Subcutaneous abdominal adipose tissue (tissue), 5 donors: ENCODE results near the gene NELL1.

Source experiments
- H3K27ac ChIP-seq: one replicate; pipeline ENCODE4 v1.7.0; 2013; ENCODE audit warnings: low read depth, mild to moderate bottlenecking, inconsistent platforms, low read length, moderate library complexity
- H3K27me3 ChIP-seq, 5 donors: one replicate each; pipeline ENCODE4 v1.7.0; 2013; ENCODE audit warnings: low read length in 5 of 5, inconsistent platforms in 1 of 5; ENCODE audit not compliant: control insufficient read depth in 5 of 5, insufficient read depth in 4 of 5
- H3K36me3 ChIP-seq, 5 donors: one replicate each; pipeline ENCODE4 v1.7.0; 2013; ENCODE audit warnings: low read length in 5 of 5; ENCODE audit not compliant: control insufficient read depth in 5 of 5, insufficient read depth in 5 of 5
- H3K4me1 ChIP-seq, 5 donors: one replicate each; pipeline ENCODE4 v1.7.0; 2013; ENCODE audit warnings: low read length in 5 of 5, mild to moderate bottlenecking in 3 of 5, moderate library complexity in 1 of 5; ENCODE audit not compliant: control insufficient read depth in 5 of 5, insufficient read depth in 5 of 5
- H3K4me3 ChIP-seq, 5 donors: one replicate each; pipeline ENCODE4 v1.7.0; 2013; ENCODE audit warnings: low read length in 5 of 5, low read depth in 1 of 5
- H3K9ac ChIP-seq, 5 donors: one replicate each; pipeline ENCODE4 v1.7.0; 2013; ENCODE audit warnings: low read length in 5 of 5, mild to moderate bottlenecking in 4 of 5, moderate library complexity in 3 of 5
- H3K9me3 ChIP-seq, 5 donors: one replicate each; pipeline ENCODE4 v1.7.0; 2013; ENCODE audit warnings: low read length in 5 of 5; ENCODE audit not compliant: control insufficient read depth in 5 of 5
- donor health status: healthy.
- donor health status: healthy.
- donor health status: healthy.
- donor health status: healthy.
- donor health status: healthy.

NELL1 gene

GRCh38 chr11:21104641-21105040 is 435.3 kb downstream of the NELL1 start:
- no peaks in the 10 kb centered on the region for H3K27me3 ChIP-seq
- H3K4me1 ChIP-seq = no peaks in the 10 kb centered on the region
- H3K36me3 ChIP-seq = no peaks in the 10 kb centered on the region
- H3K9ac ChIP-seq = no peak overlapping the region
- peaks cover 3 to 11% (median 8%) of the 10 kb centered on the region in 5 donors for H3K9me3 ChIP-seq
- no peak overlapping the region for H3K4me3 ChIP-seq
- no peak overlapping the region for H3K27ac ChIP-seq

GRCh38 chr11:21105196-21105917 is 436.0 kb downstream of the NELL1 start:
- H3K9ac ChIP-seq = no peak overlapping the region
- H3K36me3 ChIP-seq = no peaks in the 10 kb centered on the region
- H3K27ac ChIP-seq = no peak overlapping the region

GRCh38 chr11:21109341-21109740 is 440.0 kb downstream of the NELL1 start:
- Histone ChIP-seq H3K4me1 (no peaks in the 10 kb centered on the region), H3K36me3 (no peaks in the 10 kb centered on the region), H3K27ac (no peak overlapping the region), H3K27me3 (no peaks in the 10 kb centered on the region), H3K9me3 (peaks cover 3 to 10% (median 8%) of the 10 kb centered on the region in 5 donors), H3K4me3 (no peak overlapping the region), H3K9ac (no peak overlapping the region)

More at GRCh38 chr11:21105196-21105917, 436.0 kb downstream of the NELL1 start:
- H3K9me3 ChIP-seq = peaks cover 3 to 10% (median 8%) of the 10 kb centered on the region in 5 donors
- H3K27me3 ChIP-seq = no peaks in the 10 kb centered on the region
- H3K4me1 ChIP-seq = no peaks in the 10 kb centered on the region
- H3K4me3 ChIP-seq = no peak overlapping the region

- Histone ChIP-seq H3K9ac (no peak overlapping the region), H3K9me3 (peaks cover 0 to under 1% (median 0%) of the 10 kb centered on the region in 5 donors), H3K36me3 (no peaks in the 10 kb centered on the region), H3K27ac (no peak overlapping the region), H3K4me3 (no peak overlapping the region), H3K4me1 (no peaks in the 10 kb centered on the region), H3K27me3 (no peaks in the 10 kb centered on the region)
Measured at GRCh38 chr11:21110415-21110814, 441.0 kb downstream of the NELL1 start.

GRCh38 chr11:21113876-21114275 is 444.5 kb downstream of the NELL1 start:
- Histone ChIP-seq H3K36me3 (no peaks in the 10 kb centered on the region), H3K4me3 (no peak overlapping the region), H3K4me1 (no peaks in the 10 kb centered on the region), H3K27ac (no peak overlapping the region), H3K9ac (no peak overlapping the region), H3K27me3 (no peaks in the 10 kb centered on the region), H3K9me3 (no peaks in the 10 kb centered on the region)

GRCh38 chr11:21116009-21116408 is 446.6 kb downstream of the NELL1 start:
- H3K9me3 ChIP-seq = no peaks in the 10 kb centered on the region
- H3K27ac ChIP-seq = no peak overlapping the region
- no peaks in the 10 kb centered on the region for H3K4me1 ChIP-seq
- no peak overlapping the region for H3K9ac ChIP-seq
- no peaks in the 10 kb centered on the region for H3K36me3 ChIP-seq
- no peak overlapping the region for H3K4me3 ChIP-seq
- no peaks in the 10 kb centered on the region for H3K27me3 ChIP-seq

- H3K27ac ChIP-seq = no peak overlapping the region
- no peaks in the 10 kb centered on the region for H3K9me3 ChIP-seq
- H3K9ac ChIP-seq = no peak overlapping the region
- H3K36me3 ChIP-seq = no peaks in the 10 kb centered on the region
- H3K4me3 ChIP-seq = no peak overlapping the region
- H3K27me3 ChIP-seq = no peaks in the 10 kb centered on the region
- no peaks in the 10 kb centered on the region for H3K4me1 ChIP-seq
Measured at GRCh38 chr11:21119411-21119810, 450.0 kb downstream of the NELL1 start.

GRCh38 chr11:21121991-21122390 is 452.6 kb downstream of the NELL1 start:
- Histone ChIP-seq H3K4me3 (no peak overlapping the region), H3K9ac (no peak overlapping the region), H3K9me3 (no peaks in the 10 kb centered on the region), H3K27me3 (no peaks in the 10 kb centered on the region), H3K36me3 (no peaks in the 10 kb centered on the region), H3K4me1 (no peaks in the 10 kb centered on the region), H3K27ac (no peak overlapping the region)

- Histone ChIP-seq H3K4me3 (no peak overlapping the region), H3K9ac (no peak overlapping the region), H3K9me3 (no peaks in the 10 kb centered on the region)
Measured at GRCh38 chr11:21122523-21122922, 453.1 kb downstream of the NELL1 start.

GRCh38 chr11:21132146-21132720 is 462.8 kb downstream of the NELL1 start:
- Histone ChIP-seq H3K36me3 (no peaks in the 10 kb centered on the region), H3K4me1 (no peaks in the 10 kb centered on the region), H3K9me3 (peaks cover 0 to 4% (median 0%) of the 10 kb centered on the region in 5 donors), H3K4me3 (no peak overlapping the region), H3K27me3 (no peaks in the 10 kb centered on the region), H3K27ac (no peak overlapping the region), H3K9ac (no peak overlapping the region)

More at GRCh38 chr11:21122523-21122922, 453.1 kb downstream of the NELL1 start:
- no peak overlapping the region for H3K27ac ChIP-seq
- no peaks in the 10 kb centered on the region for H3K27me3 ChIP-seq
- no peaks in the 10 kb centered on the region for H3K36me3 ChIP-seq
- no peaks in the 10 kb centered on the region for H3K4me1 ChIP-seq
